GM19468 (cell line): ENCODE measurements around the gene CACFD1.

Experiments
- ATAC-seq: cut with Tn5 transposase; IDR thresholded peaks from one replicate; pipeline ENCODE4 v1.9.1; 2021; ENCODE audit warnings: mild to moderate bottlenecking, moderate library complexity, moderate number of reproducible peaks; ENCODE audit not compliant: unreplicated experiment; ENCODE audit errors: extremely low read depth

Gene CACFD1

GRCh38 chr9:133477461-133477860, 17.7 kb downstream of the CACFD1 start:
- no peak for ATAC-seq

DNA sequence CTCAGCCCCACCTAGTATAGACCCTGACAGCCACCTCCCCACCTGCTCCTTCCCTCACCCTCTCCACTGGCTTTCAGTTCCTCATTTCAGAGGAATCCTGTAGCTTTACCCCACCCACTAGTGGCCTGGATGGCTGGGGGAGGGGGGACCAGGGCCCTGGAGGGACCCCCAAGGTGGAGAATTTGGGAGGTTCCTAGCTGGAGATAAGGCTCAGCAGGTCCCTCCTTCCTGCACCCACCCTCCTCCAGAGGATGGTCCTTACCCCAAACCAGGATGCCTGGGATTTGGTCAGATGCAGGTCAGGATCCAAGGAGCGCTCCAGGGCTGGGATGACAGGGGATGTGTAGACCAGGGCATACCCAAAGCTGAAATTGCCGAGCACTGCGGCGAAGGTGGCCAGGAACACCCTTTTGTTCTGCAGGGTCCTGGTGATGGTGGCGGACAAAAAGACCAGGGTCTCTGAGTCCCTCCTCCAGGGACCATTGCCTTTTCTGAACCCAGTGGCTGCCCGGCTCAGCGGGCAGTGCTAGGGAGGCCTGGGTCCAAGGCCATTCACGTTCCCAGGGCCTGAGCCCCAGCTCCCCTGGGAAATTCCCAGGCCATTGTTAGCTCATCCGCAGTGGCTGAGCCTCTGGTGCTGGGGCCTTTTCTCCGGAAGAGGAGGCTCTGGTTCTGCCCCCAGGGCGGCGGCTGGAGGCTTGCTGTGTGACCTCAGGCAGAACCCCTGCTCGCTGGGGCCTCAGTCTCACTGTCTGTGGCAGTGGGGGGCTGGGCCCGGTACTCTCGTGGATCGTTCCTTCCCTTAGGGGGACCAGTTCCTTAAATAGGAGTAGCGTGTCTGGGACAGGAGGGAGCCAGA, 18.4 kb downstream of the CACFD1 start:
- ATAC-seq = no peak

GRCh38 chr9:133478851-133479711, 19.3 kb downstream of the CACFD1 start, which contains the start of gene SLC2A6:
TSS of gene SLC2A6 (minus strand) at chr9:133479099. CDS start at chr9:133479059, 40 bp downstream.
- ATAC-seq = peak; percentile 62

- ATAC-seq = no peak
These were observed 23.8 kb downstream of the CACFD1 start for GRCh38 chr9:133483611-133484010.

DNA sequence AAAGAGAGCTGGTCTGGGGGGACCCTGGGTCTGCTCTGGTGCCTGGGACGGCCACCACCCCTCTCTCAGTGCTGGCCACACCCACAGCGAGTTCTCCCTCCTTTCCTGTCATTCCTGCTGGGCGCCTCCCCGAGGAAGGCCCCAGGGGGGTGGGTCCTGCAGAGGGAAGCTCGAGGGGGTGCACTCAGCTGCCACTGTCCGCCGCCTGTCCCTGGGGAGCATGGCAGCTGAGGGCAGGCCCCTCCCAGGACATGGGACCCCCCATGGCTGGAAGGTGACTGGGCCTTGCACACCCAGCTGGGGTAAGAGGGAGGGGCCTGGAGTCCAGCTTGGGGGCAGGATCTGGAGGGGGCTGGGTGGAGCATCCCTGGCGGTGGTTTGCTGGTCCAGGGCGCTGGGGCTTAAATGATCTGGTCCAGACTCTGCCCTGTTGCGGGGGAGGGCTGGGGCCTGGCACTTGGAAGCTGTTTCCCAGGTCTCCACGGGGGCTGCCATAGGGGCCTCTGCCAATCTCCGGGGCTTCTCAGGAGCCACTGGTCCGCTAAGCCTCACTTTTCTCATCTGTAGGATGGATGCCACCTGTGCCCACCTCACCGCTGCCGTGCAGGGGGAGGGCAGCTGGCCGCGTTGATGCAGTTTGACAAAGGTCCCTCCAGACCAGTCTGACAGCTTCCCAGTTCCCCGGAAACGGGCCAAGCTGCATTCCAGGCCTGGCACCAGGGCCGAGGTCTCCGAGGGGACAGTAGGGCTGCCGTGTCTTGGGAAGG, 25.1 kb downstream of the CACFD1 start:
- no peak for ATAC-seq

- no peak for ATAC-seq
These were observed 25.9 kb downstream of the CACFD1 start for GRCh38 chr9:133485531-133486260.

GRCh38 chr9:133487331-133487725, 27.6 kb downstream of the CACFD1 start:
- ATAC-seq = no peak

DNA sequence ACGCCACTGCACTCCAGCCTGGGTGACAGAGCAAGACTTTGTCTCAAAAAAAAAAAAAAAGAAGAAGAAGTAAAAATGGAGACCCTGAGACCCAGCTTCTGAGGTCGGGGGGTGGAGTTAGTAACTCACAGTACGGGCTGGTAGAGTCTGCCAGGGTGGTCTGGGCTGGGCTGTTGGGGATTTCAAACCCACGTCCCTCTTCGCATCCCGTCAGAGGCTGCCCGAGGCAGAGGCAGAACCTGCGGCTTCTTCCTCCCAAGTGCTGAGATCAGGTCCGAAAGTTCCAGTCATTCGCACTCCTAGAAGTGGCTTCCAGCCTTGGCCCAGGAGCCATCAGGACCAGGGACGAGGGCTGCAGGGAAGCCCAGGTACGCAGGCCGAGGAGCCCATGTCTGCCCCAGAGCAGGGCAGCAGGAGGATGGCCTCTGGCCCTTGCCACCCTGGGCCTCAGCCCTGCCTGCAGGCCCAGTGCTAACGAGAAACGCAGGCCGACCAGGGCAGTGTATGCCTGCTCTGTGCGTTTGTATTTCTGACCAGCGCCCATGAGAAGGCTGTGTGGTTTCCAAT, 29.0 kb downstream of the CACFD1 start:
- no peak for ATAC-seq

GRCh38 chr9:133489253-133490190, 29.7 kb downstream of the CACFD1 start:
- ATAC-seq = no peak

DNA sequence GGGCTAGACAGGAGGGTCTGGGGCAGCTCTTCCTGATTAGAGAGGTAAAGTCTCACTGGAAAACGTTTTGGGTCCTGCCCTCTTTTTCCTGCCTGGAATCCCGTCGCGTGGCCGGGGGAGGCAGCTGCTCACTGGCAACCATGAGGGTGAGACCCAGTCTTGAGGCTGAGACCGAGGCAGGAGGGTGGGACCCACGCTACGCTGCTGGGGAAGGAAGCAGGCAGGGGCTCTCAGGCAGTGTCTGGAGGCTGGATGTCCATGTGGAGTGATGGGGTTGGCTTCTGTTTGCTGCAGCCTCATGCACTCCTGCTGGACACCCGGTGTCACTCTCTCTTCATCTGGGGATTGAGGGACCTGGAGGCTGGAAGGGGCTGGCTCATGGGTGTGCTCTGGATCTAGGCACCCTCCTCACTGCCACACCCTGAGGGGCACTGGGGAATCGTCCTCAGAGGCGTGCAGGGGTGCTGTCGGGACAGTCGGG, 30.5 kb downstream of the CACFD1 start:
- no peak for ATAC-seq

GRCh38 chr9:133490865-133491655, 31.3 kb downstream of the CACFD1 start:
- ATAC-seq = no peak

GRCh38 chr9:133491656-133491925, 31.8 kb downstream of the CACFD1 start:
- ATAC-seq = no peak

DNA sequence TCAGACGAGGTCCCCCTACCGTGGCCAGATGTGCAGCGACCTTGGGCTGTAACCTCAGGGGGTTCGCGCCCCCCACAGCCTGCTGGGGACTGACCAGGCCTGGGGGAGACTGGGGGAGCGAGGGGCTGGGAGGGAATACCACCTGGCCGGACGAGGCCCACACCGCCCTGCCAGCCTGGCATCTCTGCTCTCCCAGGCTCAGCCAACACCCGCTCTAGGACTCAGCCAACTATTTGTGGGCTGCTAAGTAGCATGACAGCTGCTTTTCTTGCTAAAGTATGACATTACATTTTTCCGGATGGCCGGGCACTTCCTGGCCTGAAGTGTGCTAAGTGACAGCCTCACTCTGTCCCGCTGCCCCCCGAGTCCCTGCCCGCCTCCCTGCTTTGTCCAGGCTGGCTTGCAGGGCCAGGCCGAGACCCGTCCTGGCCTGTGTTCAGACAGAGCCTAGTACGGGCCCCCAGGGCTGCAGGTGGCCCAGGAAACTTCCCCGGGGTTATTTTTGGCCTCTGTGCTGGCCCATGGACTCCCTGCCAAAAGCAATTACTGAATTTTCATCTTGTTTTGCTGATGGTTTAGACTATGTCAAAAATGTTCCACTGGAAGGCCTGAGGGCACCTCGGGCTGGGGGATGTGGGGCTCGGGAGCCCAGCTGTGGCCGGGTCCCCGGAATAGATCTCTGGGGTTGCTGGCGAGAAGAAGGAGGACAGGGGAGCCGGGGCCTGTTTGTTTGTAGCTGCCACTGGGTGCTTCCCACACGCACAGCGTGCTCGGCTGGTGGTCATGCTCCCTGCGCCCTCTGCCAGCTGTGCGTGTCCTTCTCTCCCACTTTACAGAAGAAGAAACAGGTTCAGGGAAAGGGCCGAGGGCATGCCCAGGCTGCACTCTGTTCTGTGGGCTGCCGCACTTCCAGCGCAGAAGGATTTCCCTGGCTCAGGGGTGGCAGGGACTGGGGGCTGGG, 32.6 kb downstream of the CACFD1 start:
- ATAC-seq = no peak

DNA sequence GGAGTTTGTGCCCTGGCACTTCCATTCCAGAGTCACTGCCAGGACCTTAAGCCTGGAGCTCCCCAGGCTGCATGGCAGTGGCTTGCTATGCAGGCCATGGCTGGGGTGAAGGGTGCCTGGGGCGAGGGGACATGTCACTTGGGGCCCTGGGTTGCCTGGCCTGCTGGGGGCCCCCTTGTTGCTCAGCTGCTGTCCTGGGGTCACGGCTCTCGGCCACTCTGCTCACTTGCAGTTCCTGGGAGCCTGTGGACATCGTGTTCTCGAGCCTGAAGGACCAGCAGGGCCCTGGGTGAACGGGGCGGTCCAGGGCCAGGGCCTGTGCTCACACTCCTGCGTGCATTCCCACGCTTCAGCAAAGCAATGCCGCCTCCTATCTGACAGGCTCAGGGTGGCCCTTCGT, 33.6 kb downstream of the CACFD1 start:
- ATAC-seq = no peak

DNA sequence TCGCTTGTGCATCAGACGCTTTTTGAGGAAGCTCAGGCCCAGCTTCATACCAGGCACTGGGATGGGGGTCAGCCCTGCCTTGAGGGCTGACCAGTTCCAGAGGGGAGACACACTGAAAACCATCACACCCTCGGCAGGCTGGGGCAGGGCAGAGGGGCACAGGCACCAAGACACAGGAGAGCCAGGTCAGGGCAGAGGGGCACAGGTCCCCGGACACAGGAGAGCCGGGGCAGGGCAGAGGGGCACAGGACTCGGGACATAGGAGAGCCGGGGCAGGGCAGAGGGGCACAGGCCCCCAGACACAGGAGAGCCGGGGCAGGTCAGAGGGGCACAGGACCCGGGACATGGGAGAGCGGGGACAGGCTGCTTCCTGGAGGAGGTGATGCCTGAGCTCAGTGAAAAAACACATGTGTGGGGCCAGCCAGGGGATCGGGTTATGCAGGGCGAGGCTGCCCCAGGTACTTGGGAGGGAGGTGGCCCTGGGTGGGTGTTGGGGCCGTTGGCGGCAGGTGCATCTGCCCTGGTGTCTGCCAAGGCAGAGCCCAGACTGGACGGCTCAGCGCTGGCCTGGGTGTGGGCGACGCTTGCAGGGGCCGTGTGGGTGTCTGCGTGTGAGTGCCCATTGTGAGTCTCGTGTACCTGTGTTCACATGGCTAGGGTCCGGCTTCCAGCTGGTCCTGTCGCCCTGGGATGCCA, 34.2 kb downstream of the CACFD1 start:
- ATAC-seq = no peak
